22Rv1 (cell line): ENCODE measurements around the gene TCERG1L.

Source experiments
- H3K27ac ChIP-seq: fragments of 450-650 bp; 2 replicates; pipeline ENCODE4 v1.5.1; 2017
- ZFX ChIP-seq: fragments of 450-650 bp; IDR thresholded peaks from 2 replicates; pipeline ENCODE4 v1.6.1; 2017; ENCODE audit warnings: antibody characterized with exemption, borderline replicate concordance
- TF ChIP-seq, protein P1 (sequence below): fragments of 450-650 bp; IDR thresholded peaks from 2 replicates; pipeline ENCODE4 v1.5.1; 2017; ENCODE audit warnings: mild to moderate bottlenecking

TCERG1L gene

DNA sequence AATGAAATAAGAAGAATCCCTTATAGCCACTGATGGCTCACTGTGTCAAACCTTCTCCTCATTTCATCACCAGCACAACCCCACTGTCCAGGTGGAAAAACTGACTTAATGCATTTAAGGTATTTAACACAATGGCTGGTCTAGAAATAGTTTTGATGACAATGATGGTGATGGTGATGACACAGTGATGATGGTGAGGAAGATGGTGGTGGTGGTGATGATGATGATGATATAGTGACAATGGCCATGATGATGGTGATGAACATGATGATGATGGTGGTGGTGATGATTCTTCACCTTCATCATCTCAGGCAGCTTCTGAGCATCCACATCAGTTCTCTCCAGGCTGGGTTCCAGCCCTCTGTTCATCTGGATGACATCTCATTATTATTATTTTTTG, 186.6 kb downstream of the TCERG1L start:
- TF ChIP-seq, protein P1, sequence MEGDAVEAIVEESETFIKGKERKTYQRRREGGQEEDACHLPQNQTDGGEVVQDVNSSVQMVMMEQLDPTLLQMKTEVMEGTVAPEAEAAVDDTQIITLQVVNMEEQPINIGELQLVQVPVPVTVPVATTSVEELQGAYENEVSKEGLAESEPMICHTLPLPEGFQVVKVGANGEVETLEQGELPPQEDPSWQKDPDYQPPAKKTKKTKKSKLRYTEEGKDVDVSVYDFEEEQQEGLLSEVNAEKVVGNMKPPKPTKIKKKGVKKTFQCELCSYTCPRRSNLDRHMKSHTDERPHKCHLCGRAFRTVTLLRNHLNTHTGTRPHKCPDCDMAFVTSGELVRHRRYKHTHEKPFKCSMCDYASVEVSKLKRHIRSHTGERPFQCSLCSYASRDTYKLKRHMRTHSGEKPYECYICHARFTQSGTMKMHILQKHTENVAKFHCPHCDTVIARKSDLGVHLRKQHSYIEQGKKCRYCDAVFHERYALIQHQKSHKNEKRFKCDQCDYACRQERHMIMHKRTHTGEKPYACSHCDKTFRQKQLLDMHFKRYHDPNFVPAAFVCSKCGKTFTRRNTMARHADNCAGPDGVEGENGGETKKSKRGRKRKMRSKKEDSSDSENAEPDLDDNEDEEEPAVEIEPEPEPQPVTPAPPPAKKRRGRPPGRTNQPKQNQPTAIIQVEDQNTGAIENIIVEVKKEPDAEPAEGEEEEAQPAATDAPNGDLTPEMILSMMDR, result no peak
- TF ChIP-seq ZFX, result no peak
- no peak overlapping the region for H3K27ac ChIP-seq

DNA sequence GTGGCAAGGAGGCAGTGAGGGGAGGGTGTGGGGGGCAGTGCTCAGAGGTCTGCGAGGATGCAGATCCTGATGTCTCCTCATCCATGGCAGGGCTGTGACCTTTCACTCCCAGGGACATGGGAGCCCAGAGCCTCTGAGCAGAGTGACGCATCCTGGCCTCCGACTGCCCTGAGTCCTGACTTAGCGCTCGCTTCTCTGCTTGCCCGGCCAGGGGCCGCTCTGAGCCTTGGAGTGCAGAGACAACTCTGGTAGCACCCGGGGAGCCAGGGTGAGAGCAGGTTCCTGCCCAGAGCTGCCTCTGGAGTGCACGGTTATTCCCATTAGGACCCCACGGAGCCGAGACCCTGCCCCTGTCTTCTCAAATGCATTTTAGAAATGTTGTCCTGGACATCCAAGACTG, 188.0 kb downstream of the TCERG1L start:
- H3K27ac ChIP-seq, result no peak overlapping the region
- TF ChIP-seq, protein P1, result no peak
- no peak for TF ChIP-seq ZFX

DNA sequence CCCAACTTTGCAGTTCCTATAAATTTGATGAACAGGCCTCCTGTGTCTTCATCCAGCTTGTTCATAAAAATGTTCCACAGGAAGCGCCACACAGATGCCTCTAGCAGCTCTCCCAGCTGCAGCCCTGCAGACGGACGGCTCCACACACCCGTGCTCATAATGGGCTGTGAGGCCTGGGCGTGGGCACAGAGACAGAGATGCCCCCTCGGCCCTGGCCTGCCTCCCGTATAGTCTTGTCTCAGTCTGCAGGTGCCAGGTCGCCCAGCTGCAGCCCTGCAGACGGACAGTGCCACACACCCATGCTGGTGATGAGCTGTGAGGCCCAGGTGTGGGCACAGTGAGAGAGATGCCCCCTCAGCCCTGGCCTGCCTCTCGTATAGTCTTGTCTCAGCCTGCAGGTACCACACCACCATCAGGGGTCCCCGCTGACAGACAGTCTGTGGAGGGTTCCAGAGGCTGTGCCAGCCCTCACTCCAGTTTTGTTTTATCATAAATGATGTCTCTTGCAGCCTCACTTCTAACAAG, 189.9 kb downstream of the TCERG1L start:
- no peak for TF ChIP-seq ZFX
- no peak overlapping the region for H3K27ac ChIP-seq

DNA sequence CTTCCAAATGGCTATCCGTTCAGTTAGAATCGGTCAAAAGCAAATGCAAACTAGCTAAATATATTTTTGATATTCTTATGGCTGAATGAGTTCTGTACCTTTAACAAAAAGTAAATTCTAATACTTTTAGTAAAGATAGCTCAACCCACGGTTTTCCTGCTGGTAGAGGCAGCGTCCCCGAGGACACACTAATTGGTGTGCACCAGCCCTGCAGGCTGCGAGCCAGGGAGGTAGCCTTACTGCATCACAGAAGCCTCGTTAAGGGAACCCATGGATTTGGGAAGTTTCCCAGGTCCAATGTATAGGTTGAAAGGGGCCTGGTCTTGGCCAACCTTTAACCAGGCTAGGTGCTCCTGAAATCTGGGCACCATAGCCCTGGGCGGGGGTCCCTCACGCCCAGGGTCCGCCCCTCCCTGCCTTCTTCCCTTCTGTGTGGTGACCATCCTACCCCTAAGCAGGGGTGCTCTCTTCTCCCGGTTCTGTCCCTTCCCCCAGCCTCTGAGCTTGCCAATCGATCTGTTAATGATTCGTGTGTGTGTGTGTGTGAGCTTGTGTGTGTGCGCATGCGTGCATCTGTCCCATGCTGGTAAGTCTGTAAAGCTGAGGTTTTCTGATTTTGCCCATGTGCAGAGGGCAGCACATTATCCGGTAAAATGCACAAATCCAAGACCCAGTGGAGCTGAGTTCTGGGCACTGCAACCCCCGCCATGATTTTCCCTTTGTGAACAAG, 191.7 kb downstream of the TCERG1L start:
- TF ChIP-seq, protein P1, result no peak
- no peak overlapping the region for H3K27ac ChIP-seq

DNA sequence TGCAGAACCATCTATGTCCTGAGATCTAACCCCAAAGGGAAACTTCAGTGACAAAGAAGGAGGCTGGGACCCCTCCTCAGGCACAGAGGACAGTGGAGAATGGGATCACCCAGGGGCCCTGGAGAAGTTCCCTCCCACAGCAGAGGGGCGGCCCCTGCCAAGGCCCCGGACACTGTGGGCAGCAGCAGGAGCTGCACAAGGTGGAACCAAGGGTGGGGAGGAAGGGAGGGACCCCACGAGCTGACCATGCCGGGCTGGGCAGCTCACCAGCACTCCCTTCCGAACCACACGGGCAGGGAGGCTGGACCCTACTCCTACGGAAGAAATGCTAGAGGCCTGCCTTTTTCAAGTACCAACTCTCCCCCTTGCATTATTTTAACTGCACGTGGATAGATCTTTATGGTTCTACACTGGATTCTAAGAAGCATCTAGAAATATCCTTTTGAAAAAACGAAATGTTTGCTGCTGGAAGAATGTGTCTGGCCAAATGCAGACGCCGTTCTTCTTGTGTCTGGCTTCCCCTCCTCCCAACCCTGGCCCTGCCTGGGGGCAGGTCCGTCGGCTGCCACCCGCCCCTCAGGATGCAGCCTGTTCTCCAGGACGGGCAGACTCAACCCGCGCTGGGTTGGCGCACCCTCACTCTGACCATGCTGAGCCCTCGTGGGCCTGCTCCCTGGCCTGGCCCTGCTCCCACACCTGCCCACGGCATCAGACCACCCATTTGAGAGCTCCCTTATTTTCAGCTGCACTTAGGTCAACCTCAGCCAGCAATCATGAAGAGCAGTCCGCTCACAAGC, 193.9 kb downstream of the TCERG1L start:
- no peak for TF ChIP-seq ZFX
- TF ChIP-seq, protein P1, result no peak
- H3K27ac ChIP-seq, result no peak overlapping the region

DNA sequence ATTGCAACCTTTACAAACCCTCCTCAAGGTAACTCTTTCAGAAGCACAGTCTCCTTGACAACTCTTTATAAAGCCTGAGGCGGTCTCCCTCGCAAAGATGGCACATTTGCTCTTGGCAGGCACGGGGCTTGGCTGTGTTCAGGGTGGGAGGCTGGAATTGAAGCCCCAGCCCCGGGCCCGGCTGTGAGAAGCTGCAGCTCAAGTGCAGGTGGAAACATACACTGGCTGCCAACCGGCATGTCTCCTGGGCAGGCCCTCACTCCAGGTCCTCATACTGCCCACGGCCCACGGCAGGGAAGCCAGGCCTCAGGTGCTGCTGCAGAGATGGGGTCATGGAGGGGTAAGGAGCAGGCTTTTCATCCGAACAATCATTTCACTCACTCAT, 194.5 kb downstream of the TCERG1L start:
- H3K27ac ChIP-seq, result no peak overlapping the region
- TF ChIP-seq ZFX, result no peak
- TF ChIP-seq, protein P1, result no peak

DNA sequence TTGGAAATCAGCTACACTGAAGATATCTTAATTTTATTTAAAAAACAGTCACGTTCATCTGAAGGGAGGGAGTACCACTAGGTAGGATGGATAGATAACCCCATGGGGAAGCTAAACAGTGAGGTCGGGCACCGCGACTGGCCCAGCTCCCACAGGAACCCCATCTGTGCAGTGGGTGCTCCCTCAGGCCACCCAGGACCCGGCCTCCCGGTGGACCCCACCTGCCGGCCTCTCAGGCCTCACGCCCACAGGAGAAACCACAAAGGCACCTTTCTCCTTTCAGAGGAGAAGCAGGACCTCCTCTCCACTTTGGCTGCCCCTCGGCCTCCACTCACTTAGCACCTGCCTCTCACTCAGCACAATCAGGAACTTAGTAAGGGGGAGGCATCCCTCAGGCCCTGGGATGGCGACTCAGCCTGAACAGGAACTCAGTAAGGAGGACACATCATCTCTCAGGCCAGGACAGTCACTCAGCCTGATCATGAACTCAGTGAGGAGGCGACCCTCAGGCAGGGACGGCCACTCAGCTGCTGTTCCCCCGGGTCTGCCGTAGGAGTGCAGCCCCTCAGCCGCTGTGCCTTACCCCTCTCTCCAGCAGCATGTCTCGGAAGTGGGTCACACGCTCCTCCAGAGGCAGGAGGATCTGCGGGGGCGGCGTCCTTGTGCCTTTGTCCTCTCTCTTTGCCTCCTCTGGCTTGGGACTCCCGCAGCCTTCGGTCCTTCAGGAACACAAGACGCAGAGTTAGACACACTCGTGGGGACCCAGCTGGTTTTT, 195.1 kb downstream of the TCERG1L start:
- no peak overlapping the region for H3K27ac ChIP-seq
- TF ChIP-seq, protein P1, result no peak
- no peak for TF ChIP-seq ZFX
